K562 treated with DMSO at 1 percent for 24 hours (cell line): ENCODE data around the gene PANK1. TPM values are rescaled to one million over a fixed set of nuclear protein-coding genes. Genes with fewer than 3 reads are reported as not detected.

Experiments used
- total RNA-seq: library from RNA; unstranded; fragments of 300-600 nt; gene quantifications from 2 replicates; pipeline ENCODE4 v1.2.3, GENCODE V29; 2022; ENCODE audit warnings: low read depth; ENCODE audit not compliant: insufficient read depth

PANK1 gene
- total RNA-seq = 2.4 and 3.7 TPM in 2 replicates

DNA sequence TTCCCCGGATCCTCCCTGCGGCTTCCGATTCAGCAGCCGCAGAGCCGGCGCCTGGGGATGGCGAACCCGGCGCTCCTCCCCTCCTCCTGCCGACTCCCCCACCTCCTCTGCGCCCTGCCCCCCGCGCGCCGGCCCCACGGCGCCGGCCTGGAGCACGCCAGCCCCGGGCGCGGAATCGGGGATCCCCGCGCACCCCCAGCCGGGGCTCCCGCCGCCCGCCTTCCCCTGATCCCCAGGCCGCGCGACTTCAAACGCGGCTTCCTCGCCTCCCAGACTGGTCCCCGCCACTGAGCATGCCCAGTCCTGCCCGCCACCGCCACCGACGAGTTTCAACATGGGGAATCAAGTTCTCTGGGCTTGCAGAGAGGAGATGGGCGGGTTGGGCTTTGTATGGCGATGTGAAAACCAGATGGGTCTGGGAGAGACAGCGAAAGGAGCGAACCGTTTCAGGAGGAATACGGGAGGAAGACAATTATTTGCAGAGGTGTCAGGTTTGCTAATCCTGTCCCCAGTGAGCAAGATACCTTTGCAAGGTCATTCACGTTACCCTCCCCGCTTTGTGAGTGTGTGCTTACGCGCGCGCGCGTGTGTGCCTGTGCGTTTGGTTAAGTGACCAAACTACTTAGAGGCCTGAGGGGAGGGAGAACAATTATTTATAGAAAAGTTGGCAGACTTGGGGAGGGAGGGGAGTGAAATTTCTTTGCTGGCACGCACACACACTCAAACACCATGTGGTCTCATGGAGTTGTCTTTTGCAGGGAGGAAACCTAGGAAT is at the start of gene PANK1:
Gene PANK1 (minus strand): TSS at position 276 of the 775 bp plus-strand sequence. CDS start 351 bp downstream, outside the sequence.

DNA sequence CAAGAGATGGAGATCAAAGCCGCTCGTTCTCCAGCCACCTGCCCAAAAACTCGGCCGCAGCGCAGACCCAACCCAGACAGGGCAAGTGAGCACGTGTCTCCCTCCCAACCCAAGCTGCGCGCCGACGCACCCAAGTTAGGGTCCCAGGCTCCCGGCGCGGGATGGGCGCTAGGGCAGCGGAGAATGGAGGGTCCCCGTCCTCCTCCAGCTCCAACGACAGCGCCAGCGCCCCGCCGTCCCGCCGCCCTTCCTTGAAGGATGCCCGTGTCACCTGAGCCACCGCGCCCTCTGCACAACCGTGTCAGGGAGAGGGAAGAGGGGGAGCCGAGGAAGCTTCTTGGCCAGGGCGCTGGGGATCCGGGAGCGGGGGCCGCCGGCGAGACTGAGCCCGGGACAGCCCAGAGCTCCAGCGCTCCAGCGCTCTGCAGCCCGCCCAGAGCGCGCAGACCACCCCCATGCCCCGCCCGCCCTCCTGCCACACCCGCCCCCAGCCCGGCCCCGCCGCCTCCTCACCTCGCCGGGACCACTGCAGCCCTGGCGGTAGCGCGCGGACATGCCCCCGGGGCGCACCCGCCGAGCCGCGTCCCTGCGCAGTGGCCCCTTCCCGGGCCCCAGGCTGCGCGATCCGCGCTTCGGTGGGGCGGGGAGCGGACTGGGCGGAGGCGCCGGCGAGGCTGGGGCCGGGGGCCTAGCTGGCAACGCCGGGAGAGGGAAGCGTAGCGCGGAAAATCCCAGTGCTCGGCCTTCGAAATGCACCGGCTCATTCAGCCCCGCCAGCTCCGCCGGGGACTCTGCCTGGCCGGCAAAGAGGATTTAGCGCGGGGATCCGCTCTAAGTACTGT is 109.7 kb downstream of the PANK1 start, which contains the start of gene SLC16A12:
Gene SLC16A12 (minus strand): TSS at position 424 of the 842 bp plus-strand sequence. CDS start 73,016 bp downstream, outside the sequence.

Other genes starting within 250 kb of the PANK1 start
- 0.14 and 0.20 TPM in 2 replicates for gene IFIT5, start 230.7 kb downstream of the PANK1 start, total RNA-seq
- gene SLC16A12, start 109.6 kb downstream of the PANK1 start, total RNA-seq = not detected in 2 replicates
- 9.2 and 12.0 TPM in 2 replicates for gene KIF20B, start 56.3 kb upstream of the PANK1 start, total RNA-seq